Omental fat pad (tissue), 4 donors: Measurements from ENCODE around the gene TIAL1. TPM values are rescaled to one million over a fixed set of nuclear protein-coding genes. Genes with fewer than 3 reads are reported as not detected.

Experiments used
- ATAC-seq: fragments of 150-250 bp; one replicate; pipeline ENCODE4 v1.9.1; 2016; ENCODE audit warnings: mild to moderate bottlenecking, moderate library complexity; ENCODE audit not compliant: low FRiP score
- DNase-seq: peaks from one replicate; pipeline ENCODE4 v3.0.0-alpha.2; 2019; ENCODE audit warnings: low spot score
- CTCF ChIP-seq, 3 donors: fragments of 450-650 bp; IDR thresholded peaks; one replicate each; pipeline ENCODE4 v1.5.1; 2016 to 2017; ENCODE audit warnings: antibody characterized with exemption in 3 of 3, mild to moderate bottlenecking in 3 of 3, moderate library complexity in 2 of 3
- total RNA-seq, 4 donors: library from RNA; depleted of rRNA; stranded (reverse); fragments of >200 nt; gene quantifications; one replicate each; pipeline ENCODE4 v1.1.0, GENCODE V29; 2016

Gene TIAL1
- total RNA-seq, 4 donors from 2014 or later = 62.0 to 90.8 (median 65.9) TPM

- ATAC-seq (no peak), DNase-seq (no peak)
- no peak for TF ChIP-seq CTCF (IDR thresholded peaks at IDR 0.05)
Observed at GRCh38 chr10:119640875-119641526, 44.2 kb upstream of the TIAL1 start.

GRCh38 chr10:119640384-119640783 lies 43.6 kb upstream of the TIAL1 start:
- DNase-seq (no peak), ATAC-seq (no peak)
- no peak for TF ChIP-seq CTCF (IDR thresholded peaks at IDR 0.05)

- DNase-seq = no peak
- ATAC-seq = no peak
- no peak for TF ChIP-seq CTCF (IDR thresholded peaks at IDR 0.05)
Observed at GRCh38 chr10:119638982-119639381, 42.2 kb upstream of the TIAL1 start.

- no peak for DNase-seq
- ATAC-seq = no peak
- TF ChIP-seq CTCF (IDR thresholded peaks at IDR 0.05) = no peak
Observed at GRCh38 chr10:119637631-119638030, 40.9 kb upstream of the TIAL1 start.

- no peak for DNase-seq
- no peak for ATAC-seq
- TF ChIP-seq CTCF (IDR thresholded peaks at IDR 0.05) = no peak
Observed at GRCh38 chr10:119634219-119634544, 37.4 kb upstream of the TIAL1 start.

GRCh38 chr10:119633538-119634218 lies 36.9 kb upstream of the TIAL1 start:
- no peak for ATAC-seq
- TF ChIP-seq CTCF (IDR thresholded peaks at IDR 0.05) = no peak
- no peak for DNase-seq

GRCh38 chr10:119630300-119630699 lies 33.5 kb upstream of the TIAL1 start:
- ATAC-seq (no peak), DNase-seq (no peak)
- no peak for TF ChIP-seq CTCF (IDR thresholded peaks at IDR 0.05)
